OCI-LY3 (cell line): ENCODE measurements around the gene IFNA17.

Experiments used
- EZH2phosphoT487 ChIP-seq: fragments of 200-600 bp; shearing (Covaris generic); IDR thresholded peaks from 2 replicates; pipeline ENCODE4 v1.6.1; 2018; ENCODE audit warnings: antibody characterized with exemption, mixed run types, low read depth
- TF ChIP-seq, protein P1 (sequence below): fragments of 200-600, 300-600 bp; sonication (generic); IDR thresholded peaks from 2 replicates; pipeline ENCODE4 v1.5.1; 2014; ENCODE audit warnings: antibody characterized with exemption, low read length, low read depth

DNA sequence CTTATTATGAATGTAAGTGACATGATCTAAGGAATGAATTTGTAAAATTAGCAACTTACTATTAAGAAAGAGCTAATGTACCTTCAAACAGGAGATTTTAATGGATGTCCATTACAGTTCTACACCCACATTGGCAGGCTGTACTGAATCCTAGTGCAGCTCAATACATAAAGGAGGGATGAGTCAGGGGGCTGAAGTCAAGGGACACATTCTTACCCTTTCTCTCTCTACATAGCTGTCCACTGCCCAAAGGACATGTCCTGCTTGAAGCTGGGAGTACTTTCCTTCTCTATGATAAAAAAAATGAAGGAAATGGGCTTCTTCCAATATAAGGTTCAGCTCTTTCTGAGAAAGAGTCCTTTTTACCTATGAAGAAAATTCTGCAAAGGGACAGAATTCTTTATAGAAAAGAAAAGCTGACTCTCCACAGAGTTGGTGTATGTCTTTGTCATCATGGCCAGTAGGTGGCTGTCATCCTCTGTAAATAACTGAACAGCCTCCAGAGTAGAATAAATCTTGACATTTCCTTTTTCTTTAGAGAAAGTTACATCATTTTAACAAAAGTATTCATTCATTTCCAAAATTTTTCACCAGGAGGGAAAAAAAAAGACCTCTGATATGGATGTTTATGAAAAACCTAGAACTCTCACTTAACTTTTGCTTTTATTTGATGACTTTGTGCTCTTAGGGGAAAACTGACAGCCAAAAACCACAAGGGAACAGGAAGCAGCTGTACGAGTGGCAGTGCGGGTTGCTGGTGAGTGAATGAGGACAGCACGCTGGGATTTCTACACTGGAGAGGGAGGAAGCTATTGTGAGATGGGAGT, 24.9 kb upstream of the IFNA17 start:
- TF ChIP-seq, protein P1, sequence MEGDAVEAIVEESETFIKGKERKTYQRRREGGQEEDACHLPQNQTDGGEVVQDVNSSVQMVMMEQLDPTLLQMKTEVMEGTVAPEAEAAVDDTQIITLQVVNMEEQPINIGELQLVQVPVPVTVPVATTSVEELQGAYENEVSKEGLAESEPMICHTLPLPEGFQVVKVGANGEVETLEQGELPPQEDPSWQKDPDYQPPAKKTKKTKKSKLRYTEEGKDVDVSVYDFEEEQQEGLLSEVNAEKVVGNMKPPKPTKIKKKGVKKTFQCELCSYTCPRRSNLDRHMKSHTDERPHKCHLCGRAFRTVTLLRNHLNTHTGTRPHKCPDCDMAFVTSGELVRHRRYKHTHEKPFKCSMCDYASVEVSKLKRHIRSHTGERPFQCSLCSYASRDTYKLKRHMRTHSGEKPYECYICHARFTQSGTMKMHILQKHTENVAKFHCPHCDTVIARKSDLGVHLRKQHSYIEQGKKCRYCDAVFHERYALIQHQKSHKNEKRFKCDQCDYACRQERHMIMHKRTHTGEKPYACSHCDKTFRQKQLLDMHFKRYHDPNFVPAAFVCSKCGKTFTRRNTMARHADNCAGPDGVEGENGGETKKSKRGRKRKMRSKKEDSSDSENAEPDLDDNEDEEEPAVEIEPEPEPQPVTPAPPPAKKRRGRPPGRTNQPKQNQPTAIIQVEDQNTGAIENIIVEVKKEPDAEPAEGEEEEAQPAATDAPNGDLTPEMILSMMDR = peak; percentile 84
- TF ChIP-seq EZH2phosphoT487 = no peak
